ENCODE measurements around the gene KRTCAP2.

Gene KRTCAP2

DNA sequence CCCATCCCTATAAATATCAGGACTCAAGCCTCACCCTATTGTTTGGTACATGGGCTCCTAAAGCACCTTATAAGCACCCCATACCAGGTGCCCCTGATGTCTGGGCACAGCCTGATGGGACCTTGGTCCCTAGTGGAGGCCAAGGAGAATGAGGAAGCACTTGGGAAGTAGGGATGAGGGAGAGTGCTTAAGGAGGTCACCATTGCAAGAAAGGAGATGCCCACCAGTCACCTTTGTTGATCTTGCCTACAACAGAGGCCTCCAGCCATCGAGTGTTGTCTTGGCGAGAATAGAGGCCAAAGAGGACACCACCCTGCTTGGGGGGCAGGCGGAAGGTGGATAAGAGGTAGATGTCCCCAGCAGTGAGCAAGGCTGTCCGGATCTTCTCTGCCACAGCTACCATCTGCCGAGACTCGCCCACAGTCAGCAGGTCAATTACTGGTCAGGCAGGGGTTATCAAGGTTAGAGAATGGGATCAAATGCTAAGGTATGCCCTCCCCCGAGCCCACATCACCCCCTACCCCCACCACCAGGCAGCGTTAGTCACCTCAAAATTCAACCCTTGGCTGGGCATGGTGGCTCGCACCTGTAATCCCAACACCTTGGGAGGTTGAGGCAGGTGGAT is 33.0 kb upstream of the KRTCAP2 start:
- no peaks in the 10 kb centered on the region for H3K27me3 ChIP-seq
- no peak overlapping the region for H3K4me3 ChIP-seq (ENCODE audit: low read depth, low read length)
- no peak for DNase-seq
- TF ChIP-seq, protein P1, sequence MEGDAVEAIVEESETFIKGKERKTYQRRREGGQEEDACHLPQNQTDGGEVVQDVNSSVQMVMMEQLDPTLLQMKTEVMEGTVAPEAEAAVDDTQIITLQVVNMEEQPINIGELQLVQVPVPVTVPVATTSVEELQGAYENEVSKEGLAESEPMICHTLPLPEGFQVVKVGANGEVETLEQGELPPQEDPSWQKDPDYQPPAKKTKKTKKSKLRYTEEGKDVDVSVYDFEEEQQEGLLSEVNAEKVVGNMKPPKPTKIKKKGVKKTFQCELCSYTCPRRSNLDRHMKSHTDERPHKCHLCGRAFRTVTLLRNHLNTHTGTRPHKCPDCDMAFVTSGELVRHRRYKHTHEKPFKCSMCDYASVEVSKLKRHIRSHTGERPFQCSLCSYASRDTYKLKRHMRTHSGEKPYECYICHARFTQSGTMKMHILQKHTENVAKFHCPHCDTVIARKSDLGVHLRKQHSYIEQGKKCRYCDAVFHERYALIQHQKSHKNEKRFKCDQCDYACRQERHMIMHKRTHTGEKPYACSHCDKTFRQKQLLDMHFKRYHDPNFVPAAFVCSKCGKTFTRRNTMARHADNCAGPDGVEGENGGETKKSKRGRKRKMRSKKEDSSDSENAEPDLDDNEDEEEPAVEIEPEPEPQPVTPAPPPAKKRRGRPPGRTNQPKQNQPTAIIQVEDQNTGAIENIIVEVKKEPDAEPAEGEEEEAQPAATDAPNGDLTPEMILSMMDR (IDR thresholded peaks at IDR 0.05; ENCODE audit: low read depth, low read length) = no peak
- peaks cover 10% of the 10 kb centered on the region for H3K36me3 ChIP-seq
- H3K4me1 ChIP-seq = peaks cover 7% of the 10 kb centered on the region
- H3K9me3 ChIP-seq = no peaks in the 10 kb centered on the region

DNA sequence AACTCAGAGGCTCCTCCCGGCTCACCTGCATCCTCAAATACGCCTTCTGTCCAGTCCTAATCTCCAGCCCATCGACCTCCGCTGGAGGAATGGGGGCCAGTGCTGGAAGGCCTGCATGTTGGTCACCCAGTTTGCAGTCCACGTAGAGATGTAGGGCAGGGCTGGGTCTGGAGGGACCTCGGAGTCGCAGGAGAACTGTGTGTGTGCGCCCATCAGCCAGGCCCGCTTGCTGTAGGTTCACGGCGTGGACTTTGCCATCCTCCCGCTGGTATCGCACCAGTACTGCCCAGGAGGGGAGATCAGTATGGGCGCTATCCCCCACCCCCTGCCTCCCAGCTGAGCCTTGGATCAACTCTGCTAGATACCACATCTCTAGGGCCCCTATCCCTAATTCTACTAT is 31.9 kb upstream of the KRTCAP2 start:
- peaks cover 7% of the 10 kb centered on the region for H3K4me1 ChIP-seq

DNA sequence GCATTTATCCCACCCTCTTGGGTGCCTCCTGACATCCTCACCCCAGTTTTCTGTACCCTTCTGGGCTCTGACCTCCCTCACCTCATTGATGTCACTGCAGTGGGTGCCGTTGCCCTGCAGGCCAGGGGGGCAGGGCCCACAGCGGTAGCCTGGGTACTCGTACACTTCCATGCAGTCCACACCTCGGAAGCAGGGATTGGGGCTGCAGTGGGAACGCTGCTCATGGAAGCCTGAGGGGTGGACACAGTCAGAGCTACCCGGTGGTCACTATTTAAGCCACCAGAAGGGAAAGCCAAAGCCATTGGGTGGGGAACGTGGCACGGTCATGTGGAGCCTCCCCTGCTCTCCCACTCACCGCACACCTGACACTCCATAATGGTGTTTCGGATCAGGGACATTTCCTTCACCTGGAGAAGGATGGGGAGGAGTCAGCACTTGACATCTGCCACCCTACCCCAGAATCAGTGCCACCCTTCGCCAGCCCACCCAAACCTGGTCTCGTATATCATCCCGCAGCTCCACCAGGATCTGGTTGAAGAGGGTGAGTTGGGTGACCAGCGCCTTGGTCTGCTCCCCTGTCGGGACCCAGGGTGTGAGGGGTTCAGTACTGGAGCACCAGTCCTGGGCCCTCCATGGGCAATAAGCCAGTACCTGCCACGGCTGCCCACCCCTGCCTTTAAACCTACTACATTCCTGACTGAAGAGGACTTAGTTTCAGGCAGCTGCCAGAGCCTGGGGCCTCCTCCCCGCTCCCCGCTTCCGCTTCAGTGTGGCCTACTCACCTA is 29.8 kb upstream of the KRTCAP2 start:
- peaks cover 18% of the 10 kb centered on the region for H3K36me3 ChIP-seq
- TF ChIP-seq, protein P1 (IDR thresholded peaks at IDR 0.05; ENCODE audit: low read depth, low read length) = no peak
- H3K9me3 ChIP-seq = no peaks in the 10 kb centered on the region
- no peak for DNase-seq
- peaks cover 7% of the 10 kb centered on the region for H3K4me1 ChIP-seq
- H3K4me3 ChIP-seq (ENCODE audit: low read depth, low read length) = no peak overlapping the region
- no peaks in the 10 kb centered on the region for H3K27me3 ChIP-seq

More for the DNA sequence above, 31.9 kb upstream of the KRTCAP2 start:
- no peak overlapping the region for H3K4me3 ChIP-seq (ENCODE audit: low read depth, low read length)
- TF ChIP-seq, protein P1 (IDR thresholded peaks at IDR 0.05; ENCODE audit: low read depth, low read length) = no peak
- H3K36me3 ChIP-seq = peaks cover 6% of the 10 kb centered on the region
- no peak for DNase-seq
- no peaks in the 10 kb centered on the region for H3K9me3 ChIP-seq
- H3K27me3 ChIP-seq = no peaks in the 10 kb centered on the region

DNA sequence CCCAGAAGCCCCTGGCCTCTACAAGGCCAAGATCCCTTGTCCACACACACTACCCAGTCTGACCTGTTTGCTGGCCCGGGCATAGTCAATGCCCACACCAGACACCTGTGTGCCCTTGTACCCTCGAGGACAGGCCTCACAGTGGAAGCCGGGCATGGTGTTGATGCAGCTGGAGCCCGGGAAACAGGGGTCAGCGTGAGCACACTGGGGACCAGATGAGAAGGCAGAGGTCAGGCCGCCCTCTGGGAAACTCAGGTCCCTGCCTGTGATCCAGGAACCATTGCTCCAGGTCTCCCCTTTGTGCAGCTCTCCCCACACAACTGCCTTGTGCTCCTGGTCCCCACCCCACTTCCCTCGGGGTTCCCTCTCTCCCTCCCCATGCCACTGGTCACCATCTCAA is 29.1 kb upstream of the KRTCAP2 start:
- Histone ChIP-seq H3K4me3 (ENCODE audit: low read depth, low read length) (no peak overlapping the region), H3K9me3 (no peaks in the 10 kb centered on the region), H3K4me1 (peaks cover 3% of the 10 kb centered on the region), H3K36me3 (peaks cover 20% of the 10 kb centered on the region), H3K27me3 (no peaks in the 10 kb centered on the region)
- no peak for DNase-seq
- TF ChIP-seq, protein P1 (IDR thresholded peaks at IDR 0.05; ENCODE audit: low read depth, low read length) = no peak

DNA sequence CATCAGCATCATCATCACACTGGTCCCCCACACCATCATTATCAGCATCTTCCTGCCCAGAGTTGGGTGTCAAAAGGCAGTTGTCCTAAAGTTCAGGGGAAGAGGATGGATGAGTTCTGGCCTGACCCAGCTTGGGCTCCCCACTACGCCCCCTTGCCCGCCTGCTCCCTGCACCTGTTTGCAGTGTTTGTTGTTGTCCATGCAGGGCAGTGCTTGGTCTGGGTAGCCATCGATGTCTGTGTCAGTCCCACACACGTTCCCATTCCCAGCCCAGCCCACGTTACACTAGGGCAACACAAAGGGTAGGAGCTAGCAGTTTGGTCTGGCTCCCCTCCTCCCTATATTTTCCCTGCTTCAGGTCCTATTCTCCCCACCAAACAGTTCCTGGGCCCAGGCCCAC is 27.8 kb upstream of the KRTCAP2 start:
- TF ChIP-seq, protein P1 (IDR thresholded peaks at IDR 0.05; ENCODE audit: low read depth, low read length) = no peak
- H3K9me3 ChIP-seq = no peaks in the 10 kb centered on the region
- peaks cover 20% of the 10 kb centered on the region for H3K36me3 ChIP-seq
- H3K4me1 ChIP-seq = peaks cover 1% of the 10 kb centered on the region; the same call in 1 of the 2 replicates
- no peaks in the 10 kb centered on the region for H3K27me3 ChIP-seq
- DNase-seq = no peak
- no peak overlapping the region for H3K4me3 ChIP-seq (ENCODE audit: low read depth, low read length)

DNA sequence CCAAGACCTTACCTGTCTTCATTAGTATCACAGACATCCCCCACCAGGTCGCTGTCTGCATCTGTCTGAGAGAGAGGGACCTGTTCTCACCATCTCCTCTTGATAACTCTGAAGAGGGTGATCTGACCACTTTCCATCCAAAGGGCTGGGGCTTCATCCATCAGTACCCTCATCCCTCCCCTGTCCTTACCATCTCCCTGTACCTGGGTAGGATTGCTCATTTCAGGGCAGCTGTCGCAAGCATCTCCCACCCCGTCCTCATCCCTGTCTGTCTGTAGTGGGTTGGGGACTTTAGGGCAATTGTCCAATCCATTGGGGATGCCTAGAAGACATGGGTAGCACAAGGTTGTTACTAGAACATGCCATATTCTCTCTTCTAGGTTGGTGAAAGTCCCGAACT is 26.7 kb upstream of the KRTCAP2 start:
- Histone ChIP-seq H3K36me3 (peaks cover 20% of the 10 kb centered on the region), H3K9me3 (no peaks in the 10 kb centered on the region), H3K27me3 (no peaks in the 10 kb centered on the region), H3K4me3 (ENCODE audit: low read depth, low read length) (no peak overlapping the region), H3K4me1 (peaks cover 4% of the 10 kb centered on the region; the same call in 1 of the 2 replicates)
- TF ChIP-seq, protein P1 (IDR thresholded peaks at IDR 0.05; ENCODE audit: low read depth, low read length) = no peak
- no peak for DNase-seq

Measured in BE2C (cell line).